DND-41 (cell line): Measurements from ENCODE around the gene OPN5.

Source experiments
- ATAC-seq: fragments of 200-7000 bp; cut with Tn5 transposase; 3 replicates; pipeline ENCODE4 v1.9.1; 2021; ENCODE audit warnings: low read depth; ENCODE audit not compliant: insufficient read depth
- DNase-seq: peaks from one replicate; pipeline ENCODE4 v3.0.0-alpha.2; 2020
- H2AFZ ChIP-seq: 2 replicates; pipeline ENCODE4 v1.6.0; 2012; ENCODE audit warnings: low read depth, low read length
- H3K27ac ChIP-seq: 2 replicates; pipeline ENCODE4 v1.5.1; 2012; ENCODE audit warnings: low read length, inconsistent platforms
- H3K27me3 ChIP-seq: fragments of 200-600 bp; sonication (generic); 2 replicates; pipeline ENCODE4 v1.6.0; 2012; ENCODE audit warnings: low read length, mild to moderate bottlenecking, inconsistent platforms; ENCODE audit not compliant: insufficient read depth, poor library complexity
- H3K36me3 ChIP-seq: 2 replicates; pipeline ENCODE4 v1.5.1; 2012; ENCODE audit warnings: low read length, inconsistent platforms; ENCODE audit not compliant: insufficient read depth
- H3K4me1 ChIP-seq: 2 replicates; pipeline ENCODE4 v1.5.1; 2012; ENCODE audit warnings: mild to moderate bottlenecking, low read length; ENCODE audit not compliant: insufficient read depth
- H3K4me2 ChIP-seq: 2 replicates; pipeline ENCODE4 v1.6.0; 2012; ENCODE audit warnings: mild to moderate bottlenecking, moderate library complexity, low read length, inconsistent platforms; ENCODE audit not compliant: insufficient read depth
- H3K4me3 ChIP-seq, 2 experiments: fragments of 200-600 bp in 1 of 2; shearing (Covaris generic) in 1 of 2; 2 replicates each; pipeline ENCODE4 v1.5.1; 2012 to 2016; ENCODE audit warnings: inconsistent platforms in 2 of 2, low read length in 2 of 2, mild to moderate bottlenecking in 2 of 2, low read depth in 1 of 2, moderate library complexity in 1 of 2
- H3K79me2 ChIP-seq: 2 replicates; pipeline ENCODE4 v1.6.0; 2012; ENCODE audit warnings: low read length, inconsistent platforms; ENCODE audit not compliant: insufficient read depth
- H3K9ac ChIP-seq: 2 replicates; pipeline ENCODE4 v1.6.0; 2012; ENCODE audit warnings: low read depth, mild to moderate bottlenecking, inconsistent platforms, low read length, moderate library complexity
- H3K9me3 ChIP-seq: 2 replicates; pipeline ENCODE4 v1.5.1; 2012; ENCODE audit warnings: low read length, moderate library complexity, mild to moderate bottlenecking, inconsistent platforms; ENCODE audit not compliant: insufficient read depth, severe bottlenecking
- H4K20me1 ChIP-seq: 2 replicates; pipeline ENCODE4 v1.6.0; 2012; ENCODE audit warnings: low read length; ENCODE audit not compliant: insufficient read depth
- CTCF ChIP-seq: IDR thresholded peaks from 2 replicates; pipeline ENCODE4 v1.5.1; 2012; ENCODE audit warnings: borderline replicate concordance, low read length, moderate library complexity, mild to moderate bottlenecking; ENCODE audit not compliant: poor library complexity, severe bottlenecking; ENCODE audit errors: extremely low read depth
- EZH2 ChIP-seq: IDR thresholded peaks from 3 replicates; pipeline ENCODE4 v1.6.1; 2012; ENCODE audit warnings: borderline replicate concordance, low read depth, mild to moderate bottlenecking, moderate library complexity, low read length, inconsistent platforms; ENCODE audit not compliant: severe bottlenecking

The OPN5 gene

GRCh38 chr6:47752801-47753200, 29.0 kb upstream of the OPN5 start:
- Histone ChIP-seq H3K9ac (no peak overlapping the region), H3K27me3 (no peaks in the 10 kb centered on the region), H4K20me1 (no peaks in the 10 kb centered on the region), H3K4me1 (no peaks in the 10 kb centered on the region), H2AFZ (no peak overlapping the region), H3K79me2 (no peaks in the 10 kb centered on the region), H3K9me3 (no peaks in the 10 kb centered on the region), H3K27ac (no peak overlapping the region), H3K4me2 (no peak overlapping the region), H3K4me3 (no peak overlapping the region), H3K36me3 (no peaks in the 10 kb centered on the region)
- TF ChIP-seq EZH2 (no peak), CTCF (no peak)
- ATAC-seq, result no peak
- no peak for DNase-seq

DNA sequence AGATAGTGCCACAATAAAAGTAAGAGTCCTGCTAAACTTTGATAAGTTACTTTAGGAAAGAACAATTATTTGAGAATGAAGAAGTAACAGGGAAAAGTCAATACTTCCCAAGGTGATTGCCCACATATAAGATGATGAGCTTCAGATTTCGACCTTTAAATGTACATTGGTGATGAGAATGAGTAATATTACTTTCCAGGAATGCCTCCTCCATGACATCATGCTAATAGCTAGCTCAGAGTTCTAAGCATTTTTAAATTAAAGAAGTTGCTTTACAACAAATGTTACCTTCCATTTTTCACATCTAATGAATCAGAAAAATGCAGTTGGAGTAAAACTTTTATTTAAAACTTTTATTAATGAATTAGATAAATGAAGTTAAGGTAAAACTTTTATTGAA, 22.5 kb upstream of the OPN5 start:
- H3K4me1 ChIP-seq, result no peaks in the 10 kb centered on the region
- H3K27me3 ChIP-seq, result no peaks in the 10 kb centered on the region
- no peaks in the 10 kb centered on the region for H3K36me3 ChIP-seq
- no peak for DNase-seq
- H3K9ac ChIP-seq, result no peak overlapping the region
- H4K20me1 ChIP-seq, result no peaks in the 10 kb centered on the region
- no peaks in the 10 kb centered on the region for H3K9me3 ChIP-seq
- TF ChIP-seq EZH2 (no peak), CTCF (no peak)
- no peak overlapping the region for H3K4me3 ChIP-seq
- no peak overlapping the region for H2AFZ ChIP-seq
- H3K27ac ChIP-seq, result no peak overlapping the region
- no peak overlapping the region for H3K4me2 ChIP-seq
- no peak for ATAC-seq
- no peaks in the 10 kb centered on the region for H3K79me2 ChIP-seq

DNA sequence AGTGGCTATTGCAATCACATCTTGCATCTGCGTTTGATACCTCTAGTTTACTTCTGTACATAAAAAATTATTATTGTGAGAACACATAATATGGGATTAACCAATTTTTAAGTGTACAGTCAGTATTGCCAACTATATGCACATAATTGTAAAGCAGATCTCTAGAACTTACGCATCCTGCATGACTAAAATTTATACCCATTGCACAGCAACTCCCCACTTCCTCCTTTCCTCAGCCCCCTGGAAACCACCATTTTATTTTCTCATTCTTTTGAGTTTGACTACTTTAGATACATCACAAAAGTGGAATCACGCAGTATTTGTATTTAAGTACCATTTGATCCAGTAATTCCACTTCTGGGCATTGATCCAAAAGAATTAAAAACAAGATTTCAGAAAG, 19.3 kb upstream of the OPN5 start:
- Histone ChIP-seq H3K36me3 (no peaks in the 10 kb centered on the region), H3K4me2 (no peak overlapping the region)

More for the DNA sequence above, 19.3 kb upstream of the OPN5 start:
- no peaks in the 10 kb centered on the region for H3K4me1 ChIP-seq
- TF ChIP-seq CTCF (no peak), EZH2 (no peak)
- DNase-seq (no peak), ATAC-seq (no peak)
- no peaks in the 10 kb centered on the region for H4K20me1 ChIP-seq
- no peak overlapping the region for H2AFZ ChIP-seq
- no peaks in the 10 kb centered on the region for H3K79me2 ChIP-seq
- H3K27me3 ChIP-seq, result no peaks in the 10 kb centered on the region
- no peak overlapping the region for H3K27ac ChIP-seq
- no peak overlapping the region for H3K4me3 ChIP-seq
- H3K9me3 ChIP-seq, result no peaks in the 10 kb centered on the region
- no peak overlapping the region for H3K9ac ChIP-seq
